Epithelial cell of alveolus of lung (primary cell): ENCODE data around the gene ONECUT2. TPM values are rescaled to one million over a fixed set of nuclear protein-coding genes. Genes with fewer than 3 reads are reported as not detected.

Experiments used
- total RNA-seq: library from RNA; depleted of rRNA; stranded (reverse); fragments of >200 nt; gene quantifications from 2 replicates; pipeline ENCODE4 v1.2.1, GENCODE V29; 2015

The ONECUT2 gene
- total RNA-seq, result under 0.01 TPM in 1 of 2 replicates, not detected in the other

GRCh38 chr18:57434536-57435494, at the start of gene ONECUT2:
Gene ONECUT2 (plus strand): TSS chr18:57435374. CDS start chr18:57435717, 343 bp downstream.

Other genes with a start within 250 kb of the ONECUT2 start
- gene ST8SIA3, start 82.8 kb upstream of the ONECUT2 start, total RNA-seq, result not detected in 2 replicates
- 22.8 and 31.2 TPM in 2 replicates for gene FECH, start 151.3 kb downstream of the ONECUT2 start, total RNA-seq
- 101 and 119 TPM in 2 replicates for gene NARS1, start 186.5 kb downstream of the ONECUT2 start, total RNA-seq